IMR-90 (cell line): ENCODE measurements around the gene TTC39A. TPM values are rescaled to one million over a fixed set of nuclear protein-coding genes. Genes with fewer than 3 reads are reported as not detected.

ENCODE experiments used
- ATAC-seq: fragments of 200-7000 bp; cut with Tn5 transposase; 2 replicates; pipeline ENCODE4 v1.9.1; 2020; ENCODE audit warnings: low read depth, mild to moderate bottlenecking, moderate library complexity
- BruUV-seq: library from RNA; stranded (reverse); fragments of 400-500 nt; replicated peaks from 2 replicates; lab custom pipeline; 2021; lab: Mats Ljungman, UMichigan
- CTCF ChIA-PET: fragments of 300-600 bp; formaldehyde crosslinking; extraction: SDS; loops from one replicate; lab custom pipeline; 2021; ENCODE audit warnings: antibody characterized with exemption; lab: Yijun Ruan, JAX
- POLR2A ChIA-PET: fragments of 300-600 bp; sonication (Branson Sonifier 250); formaldehyde crosslinking; loops from one replicate; lab custom pipeline; 2022; ENCODE audit warnings: antibody characterized with exemption; ENCODE audit not compliant: unreplicated experiment; lab: Charles Lee
- DNase-seq: peaks from one replicate; pipeline ENCODE4 v3.0.0; 2013
- H2AFZ ChIP-seq: replicated peaks from 2 replicates; pipeline ENCODE3; 2013; ENCODE audit warnings: low read length, mild to moderate bottlenecking; ENCODE audit not compliant: poor library complexity
- H2AK5ac ChIP-seq: 2 replicates; pipeline ENCODE4 v1.6.1; 2013; ENCODE audit warnings: low read depth, low read length, inconsistent platforms
- H2AK9ac ChIP-seq: replicated peaks from 2 replicates; pipeline ENCODE3; 2013; ENCODE audit warnings: mild to moderate bottlenecking, low read depth, low read length, moderate library complexity; ENCODE audit not compliant: poor library complexity
- H2BK120ac ChIP-seq: 2 replicates; pipeline ENCODE4 v1.6.1; 2013; ENCODE audit warnings: low read depth, low read length, inconsistent platforms
- H2BK15ac ChIP-seq: 3 replicates; pipeline ENCODE4 v1.6.1; 2013; ENCODE audit warnings: low read depth, low read length, inconsistent platforms
- H2BK20ac ChIP-seq: 2 replicates; pipeline ENCODE4 v1.6.1; 2013; ENCODE audit warnings: low read depth, mild to moderate bottlenecking, inconsistent platforms, low read length, moderate library complexity
- H2BK5ac ChIP-seq: 2 replicates; pipeline ENCODE4 v1.6.1; 2013; ENCODE audit warnings: mild to moderate bottlenecking, low read depth, low read length, inconsistent platforms; ENCODE audit not compliant: poor library complexity, severe bottlenecking
- H3K14ac ChIP-seq: replicated peaks from 2 replicates; pipeline ENCODE4 v1.6.1; 2013; ENCODE audit warnings: low read depth, low read length, inconsistent platforms
- H3K18ac ChIP-seq: 2 replicates; pipeline ENCODE4 v1.6.1; 2013; ENCODE audit warnings: low read depth, low read length, control low read depth
- H3K23ac ChIP-seq: 2 replicates; pipeline ENCODE4 v1.6.1; 2013; ENCODE audit warnings: low read depth, low read length, inconsistent platforms
- H3K27ac ChIP-seq: 2 replicates; pipeline ENCODE4 v1.5.1; 2013; ENCODE audit warnings: mild to moderate bottlenecking, control low read depth, low read length; ENCODE audit not compliant: insufficient read depth
- H3K27me3 ChIP-seq: 2 replicates; pipeline ENCODE4 v1.6.1; 2013; ENCODE audit warnings: low read length; ENCODE audit not compliant: control insufficient read depth, insufficient read depth
- H3K36me3 ChIP-seq: 2 replicates; pipeline ENCODE4 v1.6.1; 2013; ENCODE audit warnings: low read length, mixed read lengths; ENCODE audit not compliant: control insufficient read depth, insufficient read depth
- H3K4ac ChIP-seq: 2 replicates; pipeline ENCODE4 v1.6.1; 2013; ENCODE audit warnings: low read depth, low read length, inconsistent platforms
- H3K4me1 ChIP-seq: 2 replicates; pipeline ENCODE4 v1.6.1; 2013; ENCODE audit warnings: low read length, mixed read lengths; ENCODE audit not compliant: control insufficient read depth, insufficient read depth
- H3K4me2 ChIP-seq: 2 replicates; pipeline ENCODE4 v1.6.1; 2013; ENCODE audit warnings: low read depth, mild to moderate bottlenecking, control low read depth, low read length, moderate library complexity
- H3K4me3 ChIP-seq: 2 replicates; pipeline ENCODE4 v1.5.1; 2013; ENCODE audit warnings: low read depth, mild to moderate bottlenecking, control low read depth, low read length, moderate library complexity; ENCODE audit not compliant: insufficient read depth
- H3K56ac ChIP-seq: 2 replicates; pipeline ENCODE4 v1.6.1; 2013; ENCODE audit warnings: low read length, inconsistent platforms; ENCODE audit not compliant: insufficient read depth; ENCODE audit errors: extremely low read depth
- H3K79me1 ChIP-seq, 2 experiments: 2 replicates each; pipeline ENCODE4 v1.6.1; 2013; ENCODE audit warnings: low read length in 2 of 2, inconsistent platforms in 1 of 2, low read depth in 1 of 2
- H3K9ac ChIP-seq: 2 replicates; pipeline ENCODE4 v1.6.1; 2013; ENCODE audit warnings: low read depth, low read length, control low read depth
- H3K9me1 ChIP-seq: 2 replicates; pipeline ENCODE4 v1.6.1; 2013; ENCODE audit warnings: low read length, inconsistent platforms; ENCODE audit not compliant: insufficient read depth
- H3K9me3 ChIP-seq: 2 replicates; pipeline ENCODE4 v1.6.1; 2013; ENCODE audit warnings: low read length; ENCODE audit not compliant: control insufficient read depth, insufficient read depth
- H4K20me1 ChIP-seq: 2 replicates; pipeline ENCODE4 v1.6.1; 2013; ENCODE audit warnings: low read length, inconsistent platforms; ENCODE audit not compliant: insufficient read depth
- H4K5ac ChIP-seq: 2 replicates; pipeline ENCODE4 v1.6.1; 2013; ENCODE audit warnings: mild to moderate bottlenecking, low read depth, low read length, control low read depth
- H4K8ac ChIP-seq, 2 experiments: 2 replicates each; pipeline ENCODE4 v1.6.1; 2013; ENCODE audit warnings: low read depth in 2 of 2, low read length in 2 of 2, control low read depth in 1 of 2, inconsistent platforms in 1 of 2
- H4K91ac ChIP-seq: 2 replicates; pipeline ENCODE4 v1.6.1; 2013; ENCODE audit warnings: low read depth, low read length, inconsistent platforms; ENCODE audit not compliant: insufficient read depth
- BHLHE40 ChIP-seq: fragments of 150-350 bp; IDR thresholded peaks from 2 replicates; pipeline ENCODE4 v1.6.1; 2016; ENCODE audit warnings: mild to moderate bottlenecking, low read depth, low read length
- CEBPB ChIP-seq: IDR thresholded peaks from 2 replicates; pipeline ENCODE4 v1.6.1; 2012; ENCODE audit warnings: low read depth, low read length, improper control_type of control experiment
- CHD1 ChIP-seq: IDR thresholded peaks from 2 replicates; pipeline ENCODE4 v1.6.1; 2012; ENCODE audit warnings: low read depth, low read length, improper control_type of control experiment
- FOS ChIP-seq: fragments of 150-350 bp; IDR thresholded peaks from 2 replicates; pipeline ENCODE4 v1.6.1; 2016; ENCODE audit warnings: low read depth, low read length
- MAFK ChIP-seq: IDR thresholded peaks from 2 replicates; pipeline ENCODE4 v1.6.1; 2012; ENCODE audit warnings: low read depth, low read length, improper control_type of control experiment
- MAZ ChIP-seq: IDR thresholded peaks from 2 replicates; pipeline ENCODE4 v1.6.1; 2012; ENCODE audit warnings: low read depth, mild to moderate bottlenecking, low read length, improper control_type of control experiment, moderate library complexity, borderline replicate concordance
- MXI1 ChIP-seq: IDR thresholded peaks from 2 replicates; pipeline ENCODE4 v1.6.1; 2012; ENCODE audit warnings: low read depth, mild to moderate bottlenecking, low read length, moderate library complexity, borderline replicate concordance
- NFE2L2 ChIP-seq: fragments of 150-350 bp; IDR thresholded peaks from 2 replicates; pipeline ENCODE4 v1.6.1; 2016; ENCODE audit warnings: low read depth, mild to moderate bottlenecking, low read length
- POLR2A ChIP-seq: IDR thresholded peaks from 2 replicates; pipeline ENCODE4 v1.6.1; 2012; ENCODE audit warnings: mild to moderate bottlenecking, low read depth, low read length
- RAD21 ChIP-seq: IDR thresholded peaks from 2 replicates; pipeline ENCODE4 v1.6.1; 2012; ENCODE audit warnings: low read length, improper control_type of control experiment
- RCOR1 ChIP-seq: IDR thresholded peaks from 2 replicates; pipeline ENCODE4 v1.6.1; 2012; ENCODE audit warnings: mild to moderate bottlenecking, low read length, improper control_type of control experiment; ENCODE audit not compliant: insufficient replicate concordance
- SMC3 ChIP-seq: fragments of 150-350 bp; IDR thresholded peaks from 2 replicates; pipeline ENCODE4 v1.6.1; 2016; ENCODE audit warnings: low read depth, mild to moderate bottlenecking, antibody characterized with exemption, low read length, moderate library complexity
- WGBS, 2 experiments: methylation state at CpG; one replicate each; pipeline versions ENCODE4 v1.1.5 to v1.1.7; 2013; ENCODE audit warnings: missing lambda C conversion rate in 2 of 2; ENCODE audit not compliant: insufficient read length in 1 of 2; ENCODE audit errors: extremely low coverage in 2 of 2; 5-methylcytosine and 5-hydroxymethylcytosine counted together
- dilution Hi-C: fragments of 300-500 bp; cut with HindIII; formaldehyde crosslinking; loops from one replicate; pipeline ENCODE4 v1.14.3; 2018; ENCODE audit warnings: low sequenced_read_pairs; ENCODE audit not compliant: unreplicated experiment
- in situ Hi-C: fragments of 300-500 bp; cut with MboI; formaldehyde crosslinking; loops from 3 replicates; pipeline ENCODE4 v1.14.3; 2019; ENCODE audit warnings: low sequenced_read_pairs, inconsistent platforms, mixed read lengths
- intact Hi-C: fragments of 100-400 bp; cut with micrococcal nuclease; formaldehyde crosslinking; loops from 2 replicates; pipeline ENCODE4 v1.10.0; 2022
- polyA plus RNA-seq, 3 experiments: library from polyadenylated mRNA; depleted of rRNA; stranded (reverse); fragments of >200 nt; gene quantifications; 2 replicates each; pipeline ENCODE4 v1.2.3, GENCODE V29; 2012; ENCODE audit warnings: low replicate concordance in 1 of 3
- total RNA-seq: library from RNA; depleted of rRNA; stranded (reverse); fragments of >200 nt; gene quantifications from 2 replicates; pipeline ENCODE4 v1.2.3, GENCODE V29; 2012
- TF ChIP-seq, protein P1 (sequence below): fragments of 150-350 bp; IDR thresholded peaks from 2 replicates; pipeline ENCODE4 v1.6.1; 2017; ENCODE audit warnings: mild to moderate bottlenecking, antibody characterized with exemption, low read length, low read depth
- TF ChIP-seq, protein P2 (sequence below): fragments of 150-350 bp; IDR thresholded peaks from 2 replicates; pipeline ENCODE4 v1.6.1; 2016; ENCODE audit warnings: low read depth, mild to moderate bottlenecking, low read length, moderate library complexity, borderline replicate concordance
- TF ChIP-seq, protein P3 (sequence below): conservative IDR thresholded peaks from 2 replicates; pipeline ENCODE4 v1.5.1; 2012; ENCODE audit warnings: mild to moderate bottlenecking, low read depth, low read length, improper control_type of control experiment

Gene TTC39A
- total and polyA plus RNA-seq, 2 of the 4 experiments (the other 2 are of a cell fraction), result 0.62 to 0.72 TPM

DNA sequence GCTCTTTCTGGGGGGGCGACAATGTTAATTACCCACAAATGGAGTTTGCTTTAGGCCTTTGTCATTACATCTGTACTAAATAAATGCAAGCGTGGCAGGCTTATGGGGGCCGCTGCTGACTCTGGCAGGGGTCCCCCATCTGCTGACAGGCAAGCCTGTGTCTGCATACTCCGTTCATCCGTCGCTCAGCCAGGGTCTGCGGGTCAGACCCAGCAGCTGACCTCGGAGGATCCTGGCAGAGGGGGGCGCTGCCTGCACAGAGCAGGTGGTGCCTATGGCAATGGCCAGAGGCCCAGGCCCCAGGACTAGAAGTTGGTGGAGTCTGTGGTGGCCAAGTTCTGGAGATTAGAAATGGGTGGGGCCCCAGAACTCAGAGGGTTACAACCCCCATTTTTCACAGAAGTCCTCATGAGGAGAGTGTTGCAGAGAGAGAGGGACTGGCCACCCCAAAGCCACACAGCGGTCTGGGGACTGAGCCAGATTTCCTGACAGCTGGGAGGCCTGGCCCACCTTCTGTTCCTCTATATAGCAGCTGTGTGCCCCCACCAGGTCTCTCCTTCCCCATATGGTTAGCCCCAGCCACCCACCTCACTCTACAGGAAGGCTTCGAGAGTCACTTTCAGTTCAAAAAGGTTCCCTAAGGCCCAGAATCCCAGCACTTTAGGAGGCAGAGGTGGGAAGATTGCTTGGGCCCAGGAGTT lies 31.0 kb downstream of the TTC39A start:
- intact Hi-C loops, result loop anchor here (5.0 to 10.0 kb wide), 2 partner anchors 325 to 372 kb away; partner anchors contain the start of gene CDKN2C
- Histone ChIP-seq H3K4me2 (no peak overlapping the region), H3K14ac (no peak overlapping the region), H3K4me1 (no peaks in the 10 kb centered on the region; the same call in 1 of the 2 replicates), H3K9ac (no peak overlapping the region), H3K56ac (no peak overlapping the region), H3K27me3 (no peaks in the 10 kb centered on the region), H2BK15ac (no peak overlapping the region), H2AK9ac (no peak overlapping the region), H3K27ac (no peak overlapping the region), H3K4me3 (no peak overlapping the region), H2BK5ac (no peak overlapping the region), H3K9me3 (no peaks in the 10 kb centered on the region), H2BK120ac (no peak overlapping the region), H4K91ac (no peak overlapping the region), H3K4ac (no peak overlapping the region), H3K9me1 (peaks cover 9% of the 10 kb centered on the region; the same call in 1 of the 2 replicates), H3K18ac (no peak overlapping the region), H4K8ac (no peak overlapping the region), H2AK5ac (no peak overlapping the region), H4K20me1 (no peaks in the 10 kb centered on the region), H3K23ac (no peak overlapping the region), H2AFZ (no peak overlapping the region), H2BK20ac (no peak overlapping the region), H3K36me3 (no peaks in the 10 kb centered on the region), H3K79me1 (no peaks in the 10 kb centered on the region), H4K5ac (no peak overlapping the region)
- WGBS, 2 experiments, result 95% methylated on average over 9 of the region's 11 CpGs; no CpG with 5 or more reads in 1 of the 2 experiments
- dilution Hi-C loops, result no loop called here
- POLR2A ChIA-PET, result no interaction called here
- no TSS peak for BruUV-seq
- CTCF ChIA-PET, result no interaction called here
- DNase-seq (no peak), ATAC-seq (no peak)
- in situ Hi-C loops, result loop anchor here (10.0 kb wide), 1 partner anchor 375 kb away; no protein-coding TSS in a partner anchor
- TF ChIP-seq CHD1 (no peak), POLR2A (no peak), NFE2L2 (no peak), BHLHE40 (no peak), MAZ (no peak), FOS (no peak), MAFK (no peak), RAD21 (no peak), SMC3 (no peak), MXI1 (no peak), RCOR1 (no peak), CEBPB (no peak)
- TF ChIP-seq, protein P1, sequence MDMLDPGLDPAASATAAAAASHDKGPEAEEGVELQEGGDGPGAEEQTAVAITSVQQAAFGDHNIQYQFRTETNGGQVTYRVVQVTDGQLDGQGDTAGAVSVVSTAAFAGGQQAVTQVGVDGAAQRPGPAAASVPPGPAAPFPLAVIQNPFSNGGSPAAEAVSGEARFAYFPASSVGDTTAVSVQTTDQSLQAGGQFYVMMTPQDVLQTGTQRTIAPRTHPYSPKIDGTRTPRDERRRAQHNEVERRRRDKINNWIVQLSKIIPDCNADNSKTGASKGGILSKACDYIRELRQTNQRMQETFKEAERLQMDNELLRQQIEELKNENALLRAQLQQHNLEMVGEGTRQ, result no peak
- TF ChIP-seq, protein P2, sequence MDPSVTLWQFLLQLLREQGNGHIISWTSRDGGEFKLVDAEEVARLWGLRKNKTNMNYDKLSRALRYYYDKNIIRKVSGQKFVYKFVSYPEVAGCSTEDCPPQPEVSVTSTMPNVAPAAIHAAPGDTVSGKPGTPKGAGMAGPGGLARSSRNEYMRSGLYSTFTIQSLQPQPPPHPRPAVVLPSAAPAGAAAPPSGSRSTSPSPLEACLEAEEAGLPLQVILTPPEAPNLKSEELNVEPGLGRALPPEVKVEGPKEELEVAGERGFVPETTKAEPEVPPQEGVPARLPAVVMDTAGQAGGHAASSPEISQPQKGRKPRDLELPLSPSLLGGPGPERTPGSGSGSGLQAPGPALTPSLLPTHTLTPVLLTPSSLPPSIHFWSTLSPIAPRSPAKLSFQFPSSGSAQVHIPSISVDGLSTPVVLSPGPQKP, result no peak
- TF ChIP-seq, protein P3, sequence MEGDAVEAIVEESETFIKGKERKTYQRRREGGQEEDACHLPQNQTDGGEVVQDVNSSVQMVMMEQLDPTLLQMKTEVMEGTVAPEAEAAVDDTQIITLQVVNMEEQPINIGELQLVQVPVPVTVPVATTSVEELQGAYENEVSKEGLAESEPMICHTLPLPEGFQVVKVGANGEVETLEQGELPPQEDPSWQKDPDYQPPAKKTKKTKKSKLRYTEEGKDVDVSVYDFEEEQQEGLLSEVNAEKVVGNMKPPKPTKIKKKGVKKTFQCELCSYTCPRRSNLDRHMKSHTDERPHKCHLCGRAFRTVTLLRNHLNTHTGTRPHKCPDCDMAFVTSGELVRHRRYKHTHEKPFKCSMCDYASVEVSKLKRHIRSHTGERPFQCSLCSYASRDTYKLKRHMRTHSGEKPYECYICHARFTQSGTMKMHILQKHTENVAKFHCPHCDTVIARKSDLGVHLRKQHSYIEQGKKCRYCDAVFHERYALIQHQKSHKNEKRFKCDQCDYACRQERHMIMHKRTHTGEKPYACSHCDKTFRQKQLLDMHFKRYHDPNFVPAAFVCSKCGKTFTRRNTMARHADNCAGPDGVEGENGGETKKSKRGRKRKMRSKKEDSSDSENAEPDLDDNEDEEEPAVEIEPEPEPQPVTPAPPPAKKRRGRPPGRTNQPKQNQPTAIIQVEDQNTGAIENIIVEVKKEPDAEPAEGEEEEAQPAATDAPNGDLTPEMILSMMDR, result no peak
